ENCODE data around the gene ID4. TPM values are rescaled to one million over a fixed set of nuclear protein-coding genes. Genes with fewer than 3 reads are reported as not detected.

Gene ID4
- total RNA-seq, 1 donor from 2014 or later = 17.3 TPM

- DNase-seq (ENCODE audit: low read depth) = no peak
Measured at GRCh38 chr6:19857139-19857538, 20.0 kb downstream of the ID4 start.

- no peak for DNase-seq (ENCODE audit: low read depth)
Measured at GRCh38 chr6:19857703-19858102, 20.5 kb downstream of the ID4 start.

- no peak for DNase-seq (ENCODE audit: low read depth)
Measured at GRCh38 chr6:19860235-19860877, 23.2 kb downstream of the ID4 start.

- no peak for DNase-seq (ENCODE audit: low read depth)
Measured at GRCh38 chr6:19864285-19864684, 27.1 kb downstream of the ID4 start.

- no peak for DNase-seq (ENCODE audit: low read depth)
Measured at GRCh38 chr6:19865178-19865577, 28.0 kb downstream of the ID4 start.

- no peak for DNase-seq (ENCODE audit: low read depth)
Measured at GRCh38 chr6:19866173-19866984, 29.2 kb downstream of the ID4 start.

- peak; percentile 92 for DNase-seq (ENCODE audit: low read depth)
Measured at GRCh38 chr6:19866985-19867627, 29.9 kb downstream of the ID4 start.

GRCh38 chr6:19869464-19869863 is 32.3 kb downstream of the ID4 start:
- no peak for DNase-seq (ENCODE audit: low read depth)

GRCh38 chr6:19870322-19870721 is 33.2 kb downstream of the ID4 start:
- no peak for DNase-seq (ENCODE audit: low read depth)

- DNase-seq (ENCODE audit: low read depth) = no peak
Measured at GRCh38 chr6:19873031-19873430, 35.9 kb downstream of the ID4 start.

- DNase-seq (ENCODE audit: low read depth) = no peak
Measured at GRCh38 chr6:19876672-19877071, 39.5 kb downstream of the ID4 start.

GRCh38 chr6:19879663-19880062 is 42.5 kb downstream of the ID4 start:
- peak; percentile 89 for DNase-seq (ENCODE audit: low read depth)

- DNase-seq (ENCODE audit: low read depth) = no peak
Measured at GRCh38 chr6:19880066-19880465, 42.9 kb downstream of the ID4 start.

GRCh38 chr6:19891451-19891850 is 54.3 kb downstream of the ID4 start:
- peak; percentile 61 for DNase-seq (ENCODE audit: low read depth)
